Coronary artery (tissue), 2 donors: Measurements from ENCODE around the gene UGT3A2.
"Not testable (repeated sequence)": the region's sequence is repeated elsewhere in the genome, so short reads cannot be mapped to it uniquely, and the experiment has no call there.

Source experiments
- DNase-seq: peaks from one replicate; pipeline ENCODE4 v3.0.0-alpha.2; 2017; ENCODE audit warnings: low spot score
- H3K27ac ChIP-seq, 2 donors: fragments of 200-600 bp; sonication (generic); one replicate each; pipeline ENCODE4 v1.5.1; 2016 to 2019
- H3K4me3 ChIP-seq: fragments of 200-600 bp; sonication (generic); 2 replicates; pipeline ENCODE4 v1.5.1; 2016; ENCODE audit warnings: mild to moderate bottlenecking, moderate library complexity
- TF ChIP-seq, protein P1 (sequence below): fragments of 200-600 bp; sonication (generic); IDR thresholded peaks from one replicate; pipeline ENCODE4 v1.5.1; 2019; ENCODE audit warnings: antibody characterized with exemption

UGT3A2 gene

GRCh38 chr5:36040651-36041536, 25.8 kb downstream of the UGT3A2 start:
- DNase-seq, result no peak
- TF ChIP-seq, protein P1, sequence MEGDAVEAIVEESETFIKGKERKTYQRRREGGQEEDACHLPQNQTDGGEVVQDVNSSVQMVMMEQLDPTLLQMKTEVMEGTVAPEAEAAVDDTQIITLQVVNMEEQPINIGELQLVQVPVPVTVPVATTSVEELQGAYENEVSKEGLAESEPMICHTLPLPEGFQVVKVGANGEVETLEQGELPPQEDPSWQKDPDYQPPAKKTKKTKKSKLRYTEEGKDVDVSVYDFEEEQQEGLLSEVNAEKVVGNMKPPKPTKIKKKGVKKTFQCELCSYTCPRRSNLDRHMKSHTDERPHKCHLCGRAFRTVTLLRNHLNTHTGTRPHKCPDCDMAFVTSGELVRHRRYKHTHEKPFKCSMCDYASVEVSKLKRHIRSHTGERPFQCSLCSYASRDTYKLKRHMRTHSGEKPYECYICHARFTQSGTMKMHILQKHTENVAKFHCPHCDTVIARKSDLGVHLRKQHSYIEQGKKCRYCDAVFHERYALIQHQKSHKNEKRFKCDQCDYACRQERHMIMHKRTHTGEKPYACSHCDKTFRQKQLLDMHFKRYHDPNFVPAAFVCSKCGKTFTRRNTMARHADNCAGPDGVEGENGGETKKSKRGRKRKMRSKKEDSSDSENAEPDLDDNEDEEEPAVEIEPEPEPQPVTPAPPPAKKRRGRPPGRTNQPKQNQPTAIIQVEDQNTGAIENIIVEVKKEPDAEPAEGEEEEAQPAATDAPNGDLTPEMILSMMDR, result no peak
- H3K27ac ChIP-seq, result no peak overlapping the region
- H3K4me3 ChIP-seq, result no peak overlapping the region

- DNase-seq, result no peak
- TF ChIP-seq, protein P1, result no peak
- H3K27ac ChIP-seq, result no peak overlapping the region
- no peak overlapping the region for H3K4me3 ChIP-seq
These were observed 31.0 kb downstream of the UGT3A2 start for GRCh38 chr5:36035696-36036095.

GRCh38 chr5:36034536-36035134, 32.0 kb downstream of the UGT3A2 start:
- DNase-seq, H3K27ac ChIP-seq, H3K4me3 ChIP-seq: not testable (repeated sequence)

GRCh38 chr5:36033486-36033885, 33.2 kb downstream of the UGT3A2 start:
- TF ChIP-seq, protein P1, result no peak
- no peak overlapping the region for H3K4me3 ChIP-seq
- H3K27ac ChIP-seq, result no peak overlapping the region
- no peak for DNase-seq

DNA sequence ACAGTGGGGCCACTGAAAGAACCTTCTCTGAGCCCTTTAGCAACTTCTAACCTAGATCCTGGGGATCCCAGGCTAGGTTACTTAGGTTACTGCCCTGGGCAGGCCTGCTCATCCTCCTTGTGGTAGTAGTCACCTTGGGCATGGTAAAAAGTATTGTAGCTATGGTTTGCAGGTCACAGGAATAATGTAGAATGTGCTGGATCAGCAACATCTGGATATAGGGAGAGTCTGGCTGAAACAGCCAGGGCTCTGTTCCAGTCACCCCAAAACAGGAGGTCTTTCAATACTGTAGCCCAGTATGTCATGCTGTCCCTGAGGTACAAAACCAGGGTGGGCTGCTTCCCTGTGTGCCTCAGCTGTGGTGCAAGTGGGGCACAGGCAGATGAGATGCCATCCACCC, 33.6 kb downstream of the UGT3A2 start:
- no peak overlapping the region for H3K4me3 ChIP-seq
- no peak overlapping the region for H3K27ac ChIP-seq
- TF ChIP-seq, protein P1, result no peak
- DNase-seq, result no peak

GRCh38 chr5:36031223-36031622, 35.5 kb downstream of the UGT3A2 start:
- DNase-seq, result no peak
- H3K27ac ChIP-seq, result no peak overlapping the region
- TF ChIP-seq, protein P1, result no peak
- no peak overlapping the region for H3K4me3 ChIP-seq

- TF ChIP-seq, protein P1, result no peak
- Histone ChIP-seq H3K4me3 (no peak overlapping the region), H3K27ac (no peak overlapping the region)
- DNase-seq, result no peak
These were observed 36.8 kb downstream of the UGT3A2 start for GRCh38 chr5:36029914-36030313.
